ENCODE measurements around the gene FOXC2. TPM values are rescaled to one million over a fixed set of nuclear protein-coding genes. Genes with fewer than 3 reads are reported as not detected.

FOXC2 gene
- total RNA-seq, 1 donor from 2014 or later, result not detected

- peaks cover 9% of the 10 kb centered on the region for H3K27me3 Mint-ChIP-seq (ENCODE audit: unreplicated experiment)
- H3K36me3 Mint-ChIP-seq (ENCODE audit: unreplicated experiment), result no peaks in the 10 kb centered on the region
- H3K9me3 Mint-ChIP-seq (ENCODE audit: unreplicated experiment), result peaks cover 3% of the 10 kb centered on the region
- peaks cover 7% of the 10 kb centered on the region for H3K4me1 Mint-ChIP-seq (ENCODE audit: low read depth, unreplicated experiment)
- no peak for DNase-seq
- TF ChIP-seq CTCF (IDR thresholded peaks at IDR 0.05; ENCODE audit: partially characterized antibody, unreplicated experiment), result no peak
- H3K4me3 Mint-ChIP-seq (ENCODE audit: unreplicated experiment), result no peak overlapping the region
- H3K27ac Mint-ChIP-seq (ENCODE audit: unreplicated experiment), result no peak overlapping the region
These were observed 4.3 kb upstream of the FOXC2 start for GRCh38 chr16:86562356-86562755.

- H3K36me3 Mint-ChIP-seq (ENCODE audit: unreplicated experiment), result no peaks in the 10 kb centered on the region
- H3K27ac Mint-ChIP-seq (ENCODE audit: unreplicated experiment), result no peak overlapping the region
- H3K27me3 Mint-ChIP-seq (ENCODE audit: unreplicated experiment), result peaks cover 11% of the 10 kb centered on the region
These were observed 2.9 kb upstream of the FOXC2 start for GRCh38 chr16:86563469-86564345.

GRCh38 chr16:86565181-86565631 lies 1.4 kb upstream of the FOXC2 start:
- Mint-ChIP-seq H3K27me3 (ENCODE audit: unreplicated experiment) (peaks cover 17% of the 10 kb centered on the region), H3K36me3 (ENCODE audit: unreplicated experiment) (no peaks in the 10 kb centered on the region), H3K9me3 (ENCODE audit: unreplicated experiment) (peaks cover 6% of the 10 kb centered on the region), H3K4me3 (ENCODE audit: unreplicated experiment) (no peak overlapping the region), H3K27ac (ENCODE audit: unreplicated experiment) (no peak overlapping the region), H3K4me1 (ENCODE audit: low read depth, unreplicated experiment) (peaks cover 7% of the 10 kb centered on the region)
- no peak for TF ChIP-seq CTCF (IDR thresholded peaks at IDR 0.05; ENCODE audit: partially characterized antibody, unreplicated experiment)
- DNase-seq, result no peak

More at GRCh38 chr16:86563469-86564345, 2.9 kb upstream of the FOXC2 start:
- Mint-ChIP-seq H3K9me3 (ENCODE audit: unreplicated experiment) (peaks cover 3% of the 10 kb centered on the region), H3K4me1 (ENCODE audit: low read depth, unreplicated experiment) (peaks cover 7% of the 10 kb centered on the region), H3K4me3 (ENCODE audit: unreplicated experiment) (peak overlapping the region; percentile 16)
- DNase-seq, result peak; percentile 89
- TF ChIP-seq CTCF (IDR thresholded peaks at IDR 0.05; ENCODE audit: partially characterized antibody, unreplicated experiment), result peak; percentile 98

GRCh38 chr16:86565644-86566511 lies 751 bp upstream of the FOXC2 start:
- no peak for DNase-seq
- H3K27ac Mint-ChIP-seq (ENCODE audit: unreplicated experiment), result no peak overlapping the region
- H3K9me3 Mint-ChIP-seq (ENCODE audit: unreplicated experiment), result peaks cover 6% of the 10 kb centered on the region
- H3K4me1 Mint-ChIP-seq (ENCODE audit: low read depth, unreplicated experiment), result peaks cover 7% of the 10 kb centered on the region
- peaks cover 21% of the 10 kb centered on the region for H3K27me3 Mint-ChIP-seq (ENCODE audit: unreplicated experiment)
- H3K4me3 Mint-ChIP-seq (ENCODE audit: unreplicated experiment), result no peak overlapping the region
- no peaks in the 10 kb centered on the region for H3K36me3 Mint-ChIP-seq (ENCODE audit: unreplicated experiment)
- TF ChIP-seq CTCF (IDR thresholded peaks at IDR 0.05; ENCODE audit: partially characterized antibody, unreplicated experiment), result no peak
